ENCODE results near the gene LINGO1. TPM values are rescaled to one million over a fixed set of nuclear protein-coding genes. Genes with fewer than 3 reads are reported as not detected.

LINGO1 gene
- polyA plus RNA-seq, 1 donor from 2014 or later: not detected

GRCh38 chr15:77620960-77621647 lies 11.6 kb downstream of the LINGO1 start:
- Mint-ChIP-seq H3K4me1 (no peaks in the 10 kb centered on the region), H3K27ac (no peak overlapping the region), H3K4me3 (no peak overlapping the region), H3K9me3 (peaks cover 0 to 1% (median 0%) of the 10 kb centered on the region in 3 donors), H3K27me3 (peaks cover 13% of the 10 kb centered on the region), H3K36me3 (peaks cover 1% of the 10 kb centered on the region)

- Mint-ChIP-seq H3K27ac (no peak overlapping the region), H3K4me3 (no peak overlapping the region), H3K27me3 (peaks cover 13% of the 10 kb centered on the region), H3K36me3 (peaks cover 1% of the 10 kb centered on the region), H3K4me1 (no peaks in the 10 kb centered on the region), H3K9me3 (peaks cover 0 to 1% (median 0%) of the 10 kb centered on the region in 3 donors)
Observed at GRCh38 chr15:77620297-77620696, 12.4 kb downstream of the LINGO1 start.

- Mint-ChIP-seq H3K4me1 (no peaks in the 10 kb centered on the region), H3K27me3 (peaks cover 13% of the 10 kb centered on the region), H3K36me3 (peaks cover 2% of the 10 kb centered on the region), H3K4me3 (no peak overlapping the region), H3K27ac (no peak overlapping the region), H3K9me3 (peaks cover 0 to 1% (median 0%) of the 10 kb centered on the region in 3 donors)
Observed at GRCh38 chr15:77619883-77620282, 12.8 kb downstream of the LINGO1 start.

GRCh38 chr15:77617476-77618230 lies 15.1 kb downstream of the LINGO1 start:
- H3K36me3 Mint-ChIP-seq: peaks cover 4% of the 10 kb centered on the region
- H3K27ac Mint-ChIP-seq: no peak overlapping the region
- peaks cover 0 to 1% (median 0%) of the 10 kb centered on the region in 3 donors for H3K9me3 Mint-ChIP-seq
- H3K4me1 Mint-ChIP-seq: no peaks in the 10 kb centered on the region
- H3K4me3 Mint-ChIP-seq: no peak overlapping the region
- H3K27me3 Mint-ChIP-seq: peaks cover 13% of the 10 kb centered on the region

GRCh38 chr15:77616072-77616471 lies 16.6 kb downstream of the LINGO1 start:
- Mint-ChIP-seq H3K36me3 (peaks cover 4% of the 10 kb centered on the region), H3K4me1 (no peaks in the 10 kb centered on the region), H3K27me3 (peaks cover 13% of the 10 kb centered on the region), H3K9me3 (peaks cover 0 to 1% (median 0%) of the 10 kb centered on the region in 3 donors), H3K4me3 (no peak overlapping the region), H3K27ac (no peak overlapping the region)

- H3K9me3 Mint-ChIP-seq: peaks cover 0 to 1% (median 0%) of the 10 kb centered on the region in 3 donors
- H3K27ac Mint-ChIP-seq: no peak overlapping the region
- no peak overlapping the region for H3K4me3 Mint-ChIP-seq
- peaks cover 4% of the 10 kb centered on the region for H3K36me3 Mint-ChIP-seq
- peaks cover 12% of the 10 kb centered on the region for H3K27me3 Mint-ChIP-seq
- no peaks in the 10 kb centered on the region for H3K4me1 Mint-ChIP-seq
Observed at GRCh38 chr15:77615472-77615871, 17.2 kb downstream of the LINGO1 start.

GRCh38 chr15:77614251-77614806 lies 18.4 kb downstream of the LINGO1 start:
- Mint-ChIP-seq H3K27ac (no peak overlapping the region), H3K36me3 (peaks cover 4% of the 10 kb centered on the region), H3K9me3 (peaks cover 0 to 1% (median 0%) of the 10 kb centered on the region in 3 donors), H3K4me3 (no peak overlapping the region), H3K4me1 (no peaks in the 10 kb centered on the region), H3K27me3 (peaks cover 15% of the 10 kb centered on the region)

- no peak overlapping the region for H3K4me3 Mint-ChIP-seq
- H3K9me3 Mint-ChIP-seq: no peaks in the 10 kb centered on the region
- H3K36me3 Mint-ChIP-seq: peaks cover 4% of the 10 kb centered on the region
- H3K27me3 Mint-ChIP-seq: peaks cover 16% of the 10 kb centered on the region
- H3K27ac Mint-ChIP-seq: no peak overlapping the region
- no peaks in the 10 kb centered on the region for H3K4me1 Mint-ChIP-seq
Observed at GRCh38 chr15:77613814-77614213, 18.9 kb downstream of the LINGO1 start.

- Mint-ChIP-seq H3K27me3 (peaks cover 12% of the 10 kb centered on the region), H3K4me1 (no peaks in the 10 kb centered on the region), H3K27ac (no peak overlapping the region), H3K36me3 (peaks cover 3% of the 10 kb centered on the region), H3K4me3 (no peak overlapping the region), H3K9me3 (no peaks in the 10 kb centered on the region)
Observed at GRCh38 chr15:77612958-77613601, 19.6 kb downstream of the LINGO1 start.

- Mint-ChIP-seq H3K9me3 (no peaks in the 10 kb centered on the region), H3K27ac (no peak overlapping the region), H3K4me1 (no peaks in the 10 kb centered on the region), H3K27me3 (peaks cover 5% of the 10 kb centered on the region), H3K4me3 (no peak overlapping the region), H3K36me3 (peaks cover 3% of the 10 kb centered on the region)
Observed at GRCh38 chr15:77611767-77612166, 20.9 kb downstream of the LINGO1 start.

- H3K36me3 Mint-ChIP-seq: peaks cover 3% of the 10 kb centered on the region
- H3K9me3 Mint-ChIP-seq: no peaks in the 10 kb centered on the region
- H3K27ac Mint-ChIP-seq: no peak overlapping the region
- no peaks in the 10 kb centered on the region for H3K4me1 Mint-ChIP-seq
- H3K4me3 Mint-ChIP-seq: no peak overlapping the region
- peaks cover 7% of the 10 kb centered on the region for H3K27me3 Mint-ChIP-seq
Observed at GRCh38 chr15:77610731-77611130, 22.0 kb downstream of the LINGO1 start.

GRCh38 chr15:77609558-77609957 lies 23.2 kb downstream of the LINGO1 start:
- Mint-ChIP-seq H3K4me3 (no peak overlapping the region), H3K9me3 (no peaks in the 10 kb centered on the region), H3K36me3 (no peaks in the 10 kb centered on the region), H3K27ac (no peak overlapping the region), H3K4me1 (peaks cover 0 to 5% (median 0%) of the 10 kb centered on the region in 3 donors), H3K27me3 (peaks cover 7% of the 10 kb centered on the region)

GRCh38 chr15:77608774-77609173 lies 23.9 kb downstream of the LINGO1 start:
- H3K9me3 Mint-ChIP-seq: no peaks in the 10 kb centered on the region
- H3K4me1 Mint-ChIP-seq: peaks cover 0 to 6% (median 0%) of the 10 kb centered on the region in 3 donors
- peaks cover 7% of the 10 kb centered on the region for H3K27me3 Mint-ChIP-seq
- no peak overlapping the region for H3K4me3 Mint-ChIP-seq
- no peaks in the 10 kb centered on the region for H3K36me3 Mint-ChIP-seq
- no peak overlapping the region for H3K27ac Mint-ChIP-seq

GRCh38 chr15:77607894-77608261 lies 24.8 kb downstream of the LINGO1 start:
- Mint-ChIP-seq H3K27ac (no peak overlapping the region), H3K27me3 (peaks cover 7% of the 10 kb centered on the region), H3K9me3 (no peaks in the 10 kb centered on the region), H3K4me1 (peaks cover 0 to 6% (median 0%) of the 10 kb centered on the region in 3 donors), H3K4me3 (no peak overlapping the region), H3K36me3 (no peaks in the 10 kb centered on the region)
